ENCODE data around the gene LMO7. TPM values are rescaled to one million over a fixed set of nuclear protein-coding genes. Genes with fewer than 3 reads are reported as not detected.

The LMO7 gene
- total and polyA plus RNA-seq, 2 of the 4 experiments (the other 2 are of a cell fraction) = 266 to 367 TPM

DNA sequence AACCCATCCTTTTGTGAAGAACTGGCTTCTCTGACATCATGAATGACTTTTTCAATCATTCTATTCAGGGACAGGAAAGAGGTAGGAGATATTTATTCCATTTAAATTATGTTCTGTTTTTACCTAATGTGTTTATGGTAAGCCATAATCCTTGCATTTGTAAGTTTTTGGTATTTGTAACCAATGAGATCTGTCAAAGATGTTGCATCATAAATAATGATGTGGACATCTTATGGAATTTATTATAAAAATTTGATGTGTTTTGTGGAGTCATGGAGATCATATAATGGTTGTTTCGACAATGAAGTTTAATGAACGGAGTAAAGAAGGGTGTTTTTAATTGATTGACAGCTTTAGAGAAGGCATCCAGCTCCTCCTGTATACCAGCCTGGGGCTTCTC, 67.6 kb downstream of the LMO7 start:
- H2AK9ac ChIP-seq (replicated peaks; ENCODE audit: low read depth, low read length, poor library complexity) = no peak overlapping the region
- POLR2A ChIA-PET (ENCODE audit: unreplicated experiment) = no interaction called here
- H3K4me1 ChIP-seq (ENCODE audit: control insufficient read depth, insufficient read depth, low read length) = peaks cover 17% of the 10 kb centered on the region
- peaks cover 13% of the 10 kb centered on the region for H3K9me1 ChIP-seq (ENCODE audit: insufficient read depth, low read length)
- ATAC-seq (ENCODE audit: low read depth) (no peak), DNase-seq (no peak)
- H4K8ac ChIP-seq (ENCODE audit: low read depth in 2 of 2, low read length in 2 of 2) = peak overlapping the region in 1 of 2 experiments; percentile 15; a peak in 1 of 4 replicates
- peak overlapping the region; percentile 61; the same call in 1 of the 2 replicates for H3K27ac ChIP-seq (ENCODE audit: insufficient read depth, low read length)
- dilution Hi-C loops (cut with HindIII; ENCODE audit: low sequenced_read_pairs, unreplicated experiment) = no loop called here
- no peak overlapping the region for H2BK120ac ChIP-seq (ENCODE audit: low read depth, low read length)
- H2AK5ac ChIP-seq (ENCODE audit: low read depth, low read length) = no peak overlapping the region
- intact Hi-C loops (cut with micrococcal nuclease) = no loop called here
- peak overlapping the region; percentile 62 for H3K14ac ChIP-seq (replicated peaks; ENCODE audit: low read depth, low read length)
- 100% methylated on average over 2 of the region's 2 CpGs; no CpG with 5 or more reads in 1 of the 2 experiments for WGBS, 2 experiments (ENCODE audit: extremely low coverage in 2 of 2, insufficient read length in 1 of 2)
- H3K79me1 ChIP-seq (ENCODE audit: low read depth in 1 of 2, low read length in 2 of 2) = peaks cover 13 to 65% of the 10 kb centered on the region in 2 experiments
- no TSS peak for BruUV-seq (replicated peaks)
- H2BK20ac ChIP-seq (ENCODE audit: low read depth, low read length) = 0 out of 2 replicates have a peak overlapping the region, but pooled peaks have one; percentile 3
- 0 out of 3 replicates have a peak overlapping the region, but pooled peaks have one; percentile 15 for H2BK15ac ChIP-seq (ENCODE audit: low read depth, low read length)
- no peaks in the 10 kb centered on the region for H3K9me3 ChIP-seq (ENCODE audit: control insufficient read depth, insufficient read depth, low read length)
- CTCF ChIA-PET = interaction anchor here (1.2 kb wide), 2 partner anchors 8 to 16 kb away, joined by 4 to 14 read pairs; no protein-coding TSS in a partner anchor
- peak overlapping the region; percentile 76; the same call in 1 of the 2 replicates for H3K23ac ChIP-seq (ENCODE audit: low read depth, low read length)
- peak overlapping the region; percentile 33 for H3K4ac ChIP-seq (ENCODE audit: low read depth, low read length)
- H3K4me2 ChIP-seq (ENCODE audit: low read depth, low read length) = peak overlapping the region; percentile 53; the same call in 1 of the 2 replicates
- H4K5ac ChIP-seq (ENCODE audit: low read depth, low read length) = peak overlapping the region; percentile 77; the same call in 1 of the 2 replicates
- no peak overlapping the region for H3K4me3 ChIP-seq (ENCODE audit: insufficient read depth, low read depth, low read length)
- H3K9ac ChIP-seq (ENCODE audit: low read depth, low read length) = no peak overlapping the region
- H3K56ac ChIP-seq (ENCODE audit: extremely low read depth, insufficient read depth, low read length) = no peak overlapping the region
- peak overlapping the region; percentile 78 for H2BK5ac ChIP-seq (ENCODE audit: low read depth, low read length, poor library complexity, severe bottlenecking)
- in situ Hi-C loops (cut with MboI; ENCODE audit: low sequenced_read_pairs) = no loop called here
- 0 out of 2 replicates have a peak overlapping the region, but pooled peaks have one; percentile 78 for H4K91ac ChIP-seq (ENCODE audit: insufficient read depth, low read depth, low read length)
- H2AFZ ChIP-seq (replicated peaks; ENCODE audit: low read length, poor library complexity) = no peak overlapping the region
- peaks cover 68% of the 10 kb centered on the region; the same call in 1 of the 2 replicates for H4K20me1 ChIP-seq (ENCODE audit: insufficient read depth, low read length)
- peaks cover 2% of the 10 kb centered on the region for H3K36me3 ChIP-seq (ENCODE audit: control insufficient read depth, insufficient read depth, low read length)
- H3K18ac ChIP-seq (ENCODE audit: low read depth, low read length) = peak overlapping the region; percentile 66
- TF ChIP-seq MAFK (IDR thresholded peaks at IDR 0.05; ENCODE audit: low read depth, low read length) = no peak
- TF ChIP-seq MAZ (IDR thresholded peaks at IDR 0.05; ENCODE audit: borderline replicate concordance, low read depth, low read length) = no peak
- no peak for TF ChIP-seq MXI1 (IDR thresholded peaks at IDR 0.05; ENCODE audit: borderline replicate concordance, low read depth, low read length)
- peak; percentile 73 for TF ChIP-seq CEBPB (IDR thresholded peaks at IDR 0.05; ENCODE audit: low read depth, low read length)
- TF ChIP-seq SMC3 (IDR thresholded peaks at IDR 0.05; ENCODE audit: low read depth, low read length) = no peak
- no peaks in the 10 kb centered on the region for H3K27me3 ChIP-seq (ENCODE audit: control insufficient read depth, insufficient read depth, low read length)
